ENCODE measurements around the gene SEC24D.
"Not testable (repeated sequence)": the region's sequence is repeated elsewhere in the genome, so short reads cannot be mapped to it uniquely, and the experiment has no call there.

SEC24D gene

DNA sequence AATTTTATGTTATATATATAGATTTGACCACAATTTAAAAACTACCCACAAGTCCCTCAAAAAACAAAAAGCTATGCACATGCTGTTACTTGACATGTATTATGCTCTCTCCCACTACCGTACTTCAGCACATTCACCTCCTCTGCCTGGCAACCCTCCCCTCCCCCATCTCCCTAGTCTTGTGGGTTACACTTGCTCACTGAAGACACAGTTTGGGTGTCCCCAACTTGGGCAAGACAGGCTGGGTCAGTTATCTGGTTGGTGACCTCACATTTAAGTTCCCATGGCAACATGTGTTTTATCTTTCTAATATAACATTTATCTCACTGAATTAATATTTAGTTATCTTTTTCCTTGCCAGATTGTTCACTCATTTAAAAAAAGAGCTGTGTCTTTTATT, 32.7 kb downstream of the SEC24D start:
- no peaks in the 10 kb centered on the region for H3K27me3 ChIP-seq (replicated peaks; ENCODE audit: control insufficient read depth, insufficient read depth, low read length)
- peaks cover 19% of the 10 kb centered on the region for H3K36me3 ChIP-seq (ENCODE audit: control insufficient read depth, insufficient read depth, low read length)
- TF ChIP-seq, protein P1, sequence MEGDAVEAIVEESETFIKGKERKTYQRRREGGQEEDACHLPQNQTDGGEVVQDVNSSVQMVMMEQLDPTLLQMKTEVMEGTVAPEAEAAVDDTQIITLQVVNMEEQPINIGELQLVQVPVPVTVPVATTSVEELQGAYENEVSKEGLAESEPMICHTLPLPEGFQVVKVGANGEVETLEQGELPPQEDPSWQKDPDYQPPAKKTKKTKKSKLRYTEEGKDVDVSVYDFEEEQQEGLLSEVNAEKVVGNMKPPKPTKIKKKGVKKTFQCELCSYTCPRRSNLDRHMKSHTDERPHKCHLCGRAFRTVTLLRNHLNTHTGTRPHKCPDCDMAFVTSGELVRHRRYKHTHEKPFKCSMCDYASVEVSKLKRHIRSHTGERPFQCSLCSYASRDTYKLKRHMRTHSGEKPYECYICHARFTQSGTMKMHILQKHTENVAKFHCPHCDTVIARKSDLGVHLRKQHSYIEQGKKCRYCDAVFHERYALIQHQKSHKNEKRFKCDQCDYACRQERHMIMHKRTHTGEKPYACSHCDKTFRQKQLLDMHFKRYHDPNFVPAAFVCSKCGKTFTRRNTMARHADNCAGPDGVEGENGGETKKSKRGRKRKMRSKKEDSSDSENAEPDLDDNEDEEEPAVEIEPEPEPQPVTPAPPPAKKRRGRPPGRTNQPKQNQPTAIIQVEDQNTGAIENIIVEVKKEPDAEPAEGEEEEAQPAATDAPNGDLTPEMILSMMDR (IDR thresholded peaks at IDR 0.05; ENCODE audit: insufficient read depth, low read length, poor library complexity, severe bottlenecking) = no peak
- DNase-seq (ENCODE audit: extremely low read depth, insufficient read length) = no peak
- no peak overlapping the region for H3K4me3 ChIP-seq (replicated peaks; ENCODE audit: low read depth, low read length)

DNA sequence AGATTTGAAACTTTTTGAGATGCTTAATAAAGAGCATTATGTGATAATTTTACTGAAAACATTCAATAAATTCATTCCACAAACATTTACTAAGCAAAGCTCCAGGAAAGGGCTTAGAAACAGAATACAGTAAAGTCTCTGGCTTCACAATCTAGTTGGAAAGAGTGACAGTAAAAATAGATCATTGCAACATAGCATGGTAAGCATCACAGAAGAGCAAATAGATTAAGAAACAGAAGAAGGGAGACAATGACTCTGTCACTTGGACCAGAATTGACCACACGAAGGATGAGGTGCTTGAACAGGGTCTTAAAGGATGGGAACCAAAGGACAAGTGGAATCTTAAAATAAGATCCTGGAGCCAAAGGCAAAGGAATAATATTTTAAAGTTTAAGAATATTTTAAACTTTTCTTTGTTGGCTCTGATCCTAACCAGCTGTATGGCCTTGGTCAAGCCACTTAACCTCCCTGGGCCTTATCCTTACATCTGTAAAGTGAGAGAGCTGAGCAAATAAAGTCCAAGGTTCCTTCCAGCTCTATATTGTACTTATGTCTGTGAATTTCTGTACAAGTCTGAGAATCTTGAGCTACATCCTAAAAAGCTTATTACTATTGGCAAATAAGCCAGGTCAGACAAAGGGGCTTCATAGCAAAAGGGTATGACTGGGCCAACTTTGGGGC, 33.9 kb downstream of the SEC24D start:
- Histone ChIP-seq H3K36me3 (ENCODE audit: control insufficient read depth, insufficient read depth, low read length) (peaks cover 19% of the 10 kb centered on the region), H3K4me3 (replicated peaks; ENCODE audit: low read depth, low read length) (no peak overlapping the region), H3K27me3 (replicated peaks; ENCODE audit: control insufficient read depth, insufficient read depth, low read length) (no peaks in the 10 kb centered on the region)
- TF ChIP-seq, protein P1 (IDR thresholded peaks at IDR 0.05; ENCODE audit: insufficient read depth, low read length, poor library complexity, severe bottlenecking) = no peak
- no peak for DNase-seq (ENCODE audit: extremely low read depth, insufficient read length)

DNA sequence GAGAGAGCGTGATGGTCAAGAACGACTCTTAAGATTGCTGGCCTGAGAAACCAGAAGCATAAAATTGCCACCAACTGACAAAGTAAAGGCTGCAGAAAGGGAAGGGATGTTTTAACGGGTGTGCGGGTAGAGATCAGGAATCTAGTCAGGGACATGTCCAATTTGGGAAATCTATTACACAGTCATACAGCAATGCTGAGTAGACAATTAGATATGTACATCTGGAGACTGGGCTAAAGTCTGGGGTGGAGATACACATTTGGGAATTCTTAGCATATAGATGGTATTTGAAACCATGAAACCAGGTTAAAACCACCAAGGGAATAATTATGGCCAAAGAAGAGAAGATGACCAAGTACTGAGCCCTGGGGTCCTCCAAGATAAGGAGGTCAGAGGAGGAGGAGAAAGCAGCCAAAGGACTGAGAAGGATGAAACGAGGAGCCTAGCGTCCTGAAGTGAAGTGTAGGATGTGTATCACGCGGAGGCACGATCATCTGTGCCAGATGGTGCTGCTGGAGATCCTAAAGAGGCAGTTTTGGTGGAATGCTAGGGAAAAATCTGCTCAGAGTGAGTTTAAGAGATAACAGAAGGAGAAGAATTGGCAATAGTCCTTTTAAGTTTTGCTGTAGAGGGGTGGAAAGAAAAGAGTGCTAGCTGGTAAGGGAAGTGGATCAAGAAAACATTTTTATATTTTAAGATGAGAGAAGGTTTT, 36.5 kb downstream of the SEC24D start:
- Histone ChIP-seq H3K4me3 (replicated peaks; ENCODE audit: low read depth, low read length) (no peak overlapping the region), H3K27me3 (replicated peaks; ENCODE audit: control insufficient read depth, insufficient read depth, low read length) (no peaks in the 10 kb centered on the region), H3K36me3 (ENCODE audit: control insufficient read depth, insufficient read depth, low read length) (peaks cover 22% of the 10 kb centered on the region)
- no peak for DNase-seq (ENCODE audit: extremely low read depth, insufficient read length)
- TF ChIP-seq, protein P1 (IDR thresholded peaks at IDR 0.05; ENCODE audit: insufficient read depth, low read length, poor library complexity, severe bottlenecking) = no peak

DNA sequence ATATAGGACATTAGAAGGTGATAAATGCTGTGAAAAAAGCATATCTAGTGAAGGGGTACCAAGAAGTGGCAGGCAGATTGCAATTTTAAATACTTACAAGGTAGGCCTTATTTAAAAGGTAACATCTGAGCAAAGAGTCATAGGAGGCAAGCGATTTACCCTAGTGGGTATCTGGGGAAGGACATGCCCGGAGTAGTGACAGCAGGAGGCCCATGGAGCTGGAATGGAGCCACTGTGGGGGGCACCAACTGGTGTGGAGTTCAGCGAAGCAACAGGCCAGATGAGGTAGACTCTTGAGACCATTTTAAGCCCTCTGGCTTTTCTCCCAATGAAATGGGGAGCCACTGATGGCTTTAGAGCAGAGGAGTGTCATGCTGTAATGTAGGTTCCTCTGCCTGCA, 37.3 kb downstream of the SEC24D start:
- no peak for DNase-seq (ENCODE audit: extremely low read depth, insufficient read length)
- no peaks in the 10 kb centered on the region for H3K27me3 ChIP-seq (replicated peaks; ENCODE audit: control insufficient read depth, insufficient read depth, low read length)
- H3K4me3 ChIP-seq (replicated peaks; ENCODE audit: low read depth, low read length) = no peak overlapping the region
- TF ChIP-seq, protein P1 (IDR thresholded peaks at IDR 0.05; ENCODE audit: insufficient read depth, low read length, poor library complexity, severe bottlenecking) = no peak
- peaks cover 22% of the 10 kb centered on the region for H3K36me3 ChIP-seq (ENCODE audit: control insufficient read depth, insufficient read depth, low read length)

DNA sequence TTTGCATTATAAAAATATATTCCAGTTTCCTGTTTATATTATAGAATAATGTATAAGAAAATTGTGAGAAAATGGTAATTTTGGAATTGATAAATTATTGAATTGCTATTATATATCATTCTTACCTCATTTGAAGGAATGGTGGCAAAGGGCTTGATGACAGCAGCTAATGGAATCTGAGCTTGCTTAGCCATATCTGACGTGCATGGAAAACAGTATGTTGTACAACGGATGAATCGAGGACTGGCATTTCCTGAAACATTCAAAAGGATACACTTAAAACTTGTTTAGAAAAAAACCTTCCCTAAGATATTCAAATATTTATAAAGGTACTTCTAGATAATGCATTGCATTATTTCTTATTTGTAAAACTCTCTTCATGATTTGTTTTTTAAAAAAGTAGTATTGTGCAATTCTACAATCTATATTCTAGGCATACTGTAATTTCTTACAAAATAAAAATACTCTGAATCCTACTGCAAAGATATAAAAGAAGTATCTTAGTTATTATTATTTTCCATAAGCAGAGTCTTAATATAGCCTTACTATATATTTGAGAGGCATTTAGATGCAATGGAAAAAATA, 38.3 kb downstream of the SEC24D start:
- DNase-seq (ENCODE audit: extremely low read depth, insufficient read length) = no peak
- TF ChIP-seq, protein P1 (IDR thresholded peaks at IDR 0.05; ENCODE audit: insufficient read depth, low read length, poor library complexity, severe bottlenecking) = no peak
- no peak overlapping the region for H3K4me3 ChIP-seq (replicated peaks; ENCODE audit: low read depth, low read length)
- no peaks in the 10 kb centered on the region for H3K27me3 ChIP-seq (replicated peaks; ENCODE audit: control insufficient read depth, insufficient read depth, low read length)
- peaks cover 22% of the 10 kb centered on the region for H3K36me3 ChIP-seq (ENCODE audit: control insufficient read depth, insufficient read depth, low read length)

DNA sequence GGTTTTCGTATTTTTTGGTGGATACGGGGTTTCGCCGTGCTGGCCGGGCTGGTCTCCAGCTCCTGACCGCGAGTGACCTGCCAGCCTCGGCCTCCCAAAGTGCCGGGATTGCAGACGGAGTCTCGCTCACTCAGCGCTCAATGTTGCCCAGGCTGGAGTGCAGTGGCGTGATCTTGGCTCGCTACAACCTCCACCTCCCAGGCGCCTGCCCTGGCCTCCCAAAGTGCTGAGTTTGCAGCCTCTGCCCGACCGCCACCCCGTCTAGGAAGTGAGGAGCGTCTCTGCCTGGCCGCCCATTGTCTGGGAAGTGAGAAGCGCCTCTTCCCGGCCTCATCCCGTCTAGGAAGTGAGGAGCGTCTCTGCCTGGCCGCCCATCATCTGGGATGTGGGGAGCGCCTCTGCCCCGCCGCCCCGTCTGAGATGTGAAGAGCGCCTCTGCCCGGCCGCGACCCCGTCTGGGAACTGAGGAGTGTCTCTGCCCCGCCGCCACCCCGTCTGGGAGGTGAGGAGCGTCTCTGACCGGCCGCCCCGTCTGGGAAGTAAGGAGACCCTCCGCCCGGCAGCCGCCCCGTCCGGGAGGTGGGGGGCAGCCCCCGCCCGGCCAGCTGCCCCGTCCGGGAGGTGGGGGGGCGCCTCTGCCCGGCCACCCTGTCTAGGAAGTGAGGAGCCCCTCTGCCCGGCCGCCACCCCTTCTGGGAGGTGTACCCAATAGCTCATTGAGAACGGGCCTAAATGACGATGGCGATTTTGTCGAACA, 44.1 kb downstream of the SEC24D start:
- H3K4me3 ChIP-seq (replicated peaks; ENCODE audit: low read depth, low read length); H3K36me3 ChIP-seq (ENCODE audit: control insufficient read depth, insufficient read depth, low read length); DNase-seq (ENCODE audit: extremely low read depth, insufficient read length); H3K27me3 ChIP-seq (replicated peaks; ENCODE audit: control insufficient read depth, insufficient read depth, low read length): not testable (repeated sequence)

All from GM06990 (cell line).